GM19023 (cell line): ENCODE results near the gene TRIP12.
"Not testable (repeated sequence)": the region's sequence is repeated elsewhere in the genome, so short reads cannot be mapped to it uniquely, and the experiment has no call there.

Experiments used
- ATAC-seq: cut with Tn5 transposase; IDR thresholded peaks from one replicate; pipeline ENCODE4 v1.9.1; 2021; ENCODE audit warnings: mild to moderate bottlenecking, moderate library complexity; ENCODE audit not compliant: unreplicated experiment

The TRIP12 gene

DNA sequence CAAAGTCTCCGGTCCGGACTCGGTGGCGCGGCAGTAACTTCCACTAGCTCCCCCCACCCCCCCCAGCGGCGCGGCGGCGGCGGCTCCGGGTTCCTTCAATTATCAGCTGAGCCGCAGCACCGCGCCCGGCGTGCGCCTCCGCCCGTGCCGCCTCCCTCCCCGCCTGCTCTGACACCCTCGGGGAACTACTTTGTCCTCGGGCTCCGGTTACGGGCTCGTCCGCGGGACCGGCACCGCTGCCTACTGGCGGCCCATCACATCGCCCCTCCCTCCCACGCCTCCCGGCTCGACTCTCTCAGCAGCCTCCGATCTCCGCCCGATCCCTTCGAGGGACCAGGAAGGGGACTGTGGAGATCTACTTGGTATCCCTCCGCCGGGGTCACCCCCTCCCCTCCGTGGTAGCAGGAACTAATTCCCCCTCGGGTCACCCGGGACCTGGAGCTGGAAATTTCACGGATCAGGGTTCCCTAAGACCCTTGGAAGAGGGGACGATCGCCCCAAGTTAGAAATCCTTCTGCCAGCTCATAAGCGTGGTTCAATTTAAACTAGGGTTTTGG, at the start of gene TRIP12:
TRIP12 (minus strand) TSS at position 118 of the 557 bp plus-strand sequence. CDS start 41,930 bp downstream, outside the sequence.
- peak; percentile 71 for ATAC-seq

DNA sequence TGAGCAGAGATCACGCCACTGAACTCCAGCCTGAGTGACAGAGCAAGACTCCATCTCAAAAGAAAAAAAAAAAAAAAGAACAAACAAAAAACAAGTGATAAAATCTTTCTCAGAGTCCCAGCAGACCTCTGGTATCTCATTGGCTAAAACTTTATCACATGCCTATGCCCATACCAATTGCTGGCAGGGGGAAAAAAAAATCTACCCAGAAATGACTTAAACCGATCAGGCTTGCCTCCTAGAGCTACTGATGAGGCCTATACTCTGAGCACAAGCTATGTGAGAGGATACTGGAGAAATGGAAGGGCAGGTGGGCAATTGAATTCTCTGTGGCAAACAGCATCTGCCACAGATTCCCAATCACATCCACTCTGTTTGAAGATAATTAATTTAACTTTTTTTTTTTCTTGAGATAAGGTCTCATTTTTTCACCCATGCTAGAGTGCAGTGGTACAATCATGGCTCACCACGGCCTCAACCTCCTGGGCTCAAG, 49.5 kb upstream of the TRIP12 start:
- ATAC-seq = no peak

DNA sequence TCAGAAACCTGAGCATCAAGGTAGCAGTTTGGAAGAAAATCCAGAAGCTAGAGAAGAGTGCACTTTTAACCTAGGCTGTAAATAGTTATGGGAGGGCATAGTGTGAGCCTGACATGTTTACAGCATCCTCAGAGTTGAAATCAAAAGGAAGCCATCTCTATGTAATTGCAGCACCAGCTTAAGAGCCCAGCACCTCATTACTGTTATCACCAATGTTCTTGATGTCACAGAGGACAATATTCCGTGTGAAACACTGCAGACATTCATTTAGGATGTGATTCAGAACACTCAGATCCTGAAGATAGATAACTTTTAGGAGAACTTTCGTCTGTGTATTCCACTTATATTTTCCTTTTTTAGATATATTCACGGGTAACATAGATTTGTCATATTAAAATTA, 48.6 kb upstream of the TRIP12 start:
- ATAC-seq = no peak

DNA sequence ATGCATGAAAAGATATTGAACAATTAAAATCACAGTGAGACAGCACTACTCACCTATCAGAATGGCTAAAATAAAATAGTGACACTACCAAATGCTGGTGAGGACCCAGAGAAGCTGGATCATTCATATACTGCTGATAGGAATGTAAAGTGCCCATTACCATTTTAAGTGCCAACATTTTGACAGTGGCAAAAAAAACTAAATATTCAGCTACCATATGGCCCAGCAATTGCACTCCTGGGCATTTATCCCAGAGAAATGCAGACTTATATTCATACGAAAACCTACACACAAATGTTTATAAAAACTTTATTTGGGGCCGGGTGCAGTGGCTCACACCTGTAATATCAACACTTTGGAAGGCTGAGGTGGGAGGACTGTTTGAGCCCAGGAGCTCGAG, 48.1 kb upstream of the TRIP12 start:
- no peak for ATAC-seq

DNA sequence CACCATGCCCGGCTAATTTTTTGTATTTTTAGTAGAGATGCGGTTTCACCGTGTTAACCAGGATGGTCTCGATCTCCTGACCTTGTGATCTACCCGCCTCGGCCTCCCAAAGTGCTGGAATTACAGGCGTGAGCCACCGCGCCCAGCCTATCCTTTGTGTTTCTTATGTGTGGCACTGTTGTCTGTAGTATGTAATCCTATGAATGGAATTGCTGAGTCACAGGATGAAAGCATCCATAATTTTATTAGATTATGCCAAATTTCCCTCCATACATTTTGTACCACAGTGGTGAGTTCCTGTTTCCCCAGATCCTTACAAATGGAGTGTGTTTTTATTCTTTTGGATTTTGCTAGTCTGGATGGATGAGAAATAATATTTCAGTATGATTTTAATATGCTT, 41.8 kb upstream of the TRIP12 start:
- not testable (repeated sequence) for ATAC-seq

DNA sequence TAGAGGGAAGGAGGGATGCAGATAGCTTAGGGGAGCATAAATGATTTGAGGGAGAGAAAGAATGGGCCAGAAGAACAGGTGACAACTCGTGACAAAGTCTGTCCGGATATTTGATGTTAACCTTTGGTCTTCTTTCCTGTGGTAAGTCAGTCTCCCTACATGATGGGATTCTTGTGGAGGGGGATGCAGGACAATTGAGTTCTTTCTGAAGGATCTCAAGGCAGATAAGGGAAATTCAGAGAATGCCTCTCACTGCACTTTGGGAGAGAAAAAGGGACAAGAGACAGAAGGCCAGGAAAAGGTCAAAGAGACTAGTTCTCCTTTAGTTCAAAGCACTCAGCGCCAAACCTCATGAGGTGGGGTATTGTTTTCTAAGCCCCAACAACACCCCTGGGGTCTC, 34.7 kb upstream of the TRIP12 start:
- ATAC-seq = no peak

DNA sequence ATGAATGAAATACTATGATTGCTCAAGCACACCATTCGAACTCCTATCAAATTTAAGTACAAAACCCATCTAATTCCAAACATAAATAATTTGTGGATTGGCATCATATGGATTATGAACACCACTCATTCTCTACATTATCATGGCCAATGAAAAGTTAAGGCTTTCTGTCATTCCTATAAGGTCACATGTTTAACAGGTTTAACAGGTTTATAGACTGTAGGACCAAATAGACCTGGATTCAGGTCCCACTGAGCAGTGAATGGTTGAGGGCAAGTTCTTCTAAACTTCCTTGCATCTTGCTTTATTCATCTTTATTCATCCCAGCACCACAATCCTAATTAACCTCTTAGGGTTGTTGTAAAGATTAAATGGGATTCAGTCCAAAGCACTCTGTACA, 33.9 kb upstream of the TRIP12 start:
- no peak for ATAC-seq

DNA sequence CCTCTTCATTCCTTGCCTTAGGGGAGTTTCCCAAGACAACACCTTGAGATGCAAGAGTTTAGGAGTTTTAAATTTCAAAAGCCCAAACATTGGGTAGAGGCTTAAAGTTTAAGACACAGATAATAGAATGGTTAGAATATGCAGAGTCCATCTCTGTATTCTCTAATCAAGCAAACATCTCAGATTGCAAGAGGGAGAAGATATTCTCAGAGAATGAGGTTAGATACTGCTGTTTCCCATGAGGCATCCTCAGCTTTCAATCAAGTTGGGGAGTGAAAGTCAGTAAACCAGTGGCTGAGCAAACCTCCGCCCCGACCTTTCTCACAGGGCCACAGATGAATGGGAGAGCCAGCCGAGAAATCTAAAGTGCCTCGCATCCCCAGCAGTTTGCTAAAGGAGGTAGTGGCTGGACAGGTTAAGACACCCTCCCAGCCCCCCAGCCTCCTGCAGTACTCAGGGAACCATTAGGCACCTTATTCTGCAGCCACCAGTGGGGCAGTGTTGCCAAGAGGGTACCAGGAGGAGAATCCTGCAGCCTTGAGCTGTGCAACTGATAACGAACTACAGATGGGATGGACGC, 30.5 kb upstream of the TRIP12 start:
- no peak for ATAC-seq

DNA sequence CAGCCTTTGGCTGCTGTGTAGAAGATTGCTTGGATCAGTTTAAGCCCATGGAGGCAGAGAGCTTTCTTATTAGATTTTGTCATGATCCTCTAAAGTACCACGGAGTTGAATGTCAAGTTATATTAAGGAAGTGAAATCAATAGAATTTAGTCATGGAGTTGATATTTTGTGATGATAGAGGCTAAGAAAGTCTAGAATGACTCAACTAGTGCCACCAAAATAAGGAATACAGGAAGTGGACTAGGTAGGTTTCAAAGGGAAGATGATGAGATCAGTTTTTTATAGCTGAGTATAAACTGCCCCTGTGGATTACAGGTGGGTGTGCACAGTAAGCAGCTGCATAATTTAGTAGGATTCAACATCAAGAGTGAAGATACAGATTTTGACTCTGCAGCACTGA, 25.7 kb upstream of the TRIP12 start:
- ATAC-seq = no peak

DNA sequence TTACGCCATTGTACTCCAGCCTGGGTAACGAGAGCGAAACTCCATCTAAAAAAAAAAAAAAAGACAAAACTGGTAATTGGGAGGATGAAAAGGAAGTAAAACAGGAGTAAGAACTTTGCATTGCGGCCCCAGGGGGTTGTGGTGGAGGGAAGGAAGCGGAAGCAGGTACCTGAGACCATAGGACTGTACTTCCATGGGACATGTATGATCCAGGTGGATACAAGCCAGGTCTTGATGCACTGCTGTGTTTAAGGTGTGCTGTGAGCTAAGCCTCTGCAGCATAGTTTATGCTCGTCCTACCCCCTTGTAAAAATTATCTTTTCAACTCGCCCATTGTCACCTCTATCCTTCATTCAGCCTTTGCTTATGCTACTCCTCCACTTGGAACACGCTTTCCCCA, 24.2 kb upstream of the TRIP12 start:
- no peak for ATAC-seq

DNA sequence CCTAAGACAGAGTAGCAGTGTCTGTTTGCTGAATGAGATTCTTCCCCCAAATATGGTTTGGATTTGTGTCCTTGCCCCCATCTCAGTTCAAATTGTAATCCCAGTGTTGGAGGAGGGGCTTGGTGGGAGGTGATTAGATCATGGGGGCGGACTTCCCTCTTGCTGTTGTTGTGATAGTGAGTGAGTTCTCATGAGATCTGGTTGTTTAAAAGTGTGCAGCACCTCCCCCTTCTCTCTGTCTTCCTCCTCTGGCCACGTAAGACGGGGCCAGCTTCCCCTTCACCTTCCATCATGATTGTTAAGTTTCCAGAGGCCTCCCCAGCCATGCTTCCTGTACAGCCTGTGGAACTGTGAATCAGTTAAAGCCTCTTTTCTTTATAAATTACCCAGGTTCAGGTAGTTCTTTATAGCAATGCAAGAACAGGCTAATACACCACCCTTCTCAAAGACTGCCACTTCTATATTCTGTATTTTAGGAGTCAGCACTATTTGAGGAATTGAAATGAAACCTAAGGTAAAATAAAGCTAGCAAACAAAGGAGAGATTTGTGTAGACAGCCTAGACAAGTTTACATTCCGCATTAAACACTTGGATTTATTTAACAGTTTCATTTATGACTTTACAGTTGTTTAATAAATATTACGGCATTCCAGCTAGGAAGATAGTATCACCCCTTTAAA, 22.1 kb upstream of the TRIP12 start:
- ATAC-seq = no peak

DNA sequence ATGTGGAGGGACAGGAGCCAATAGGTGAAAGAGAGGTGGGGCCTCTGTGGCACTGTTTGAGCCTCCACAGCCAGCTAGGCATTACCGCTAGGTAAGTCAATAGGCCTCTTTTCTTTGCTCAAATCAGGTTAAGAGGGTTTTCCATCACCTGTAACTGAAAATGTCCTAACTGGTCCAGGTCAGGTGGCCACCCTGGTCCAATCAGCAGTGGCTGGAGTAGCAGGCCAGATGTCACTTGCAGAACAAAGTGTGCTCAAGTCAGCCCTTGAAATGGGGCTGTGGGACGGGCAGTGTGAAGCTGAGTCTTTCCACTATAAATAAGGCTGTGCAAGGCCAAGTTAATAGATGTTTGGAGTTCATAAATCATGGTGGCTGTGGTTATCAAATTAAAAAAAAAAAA, 21.4 kb upstream of the TRIP12 start:
- ATAC-seq = no peak

DNA sequence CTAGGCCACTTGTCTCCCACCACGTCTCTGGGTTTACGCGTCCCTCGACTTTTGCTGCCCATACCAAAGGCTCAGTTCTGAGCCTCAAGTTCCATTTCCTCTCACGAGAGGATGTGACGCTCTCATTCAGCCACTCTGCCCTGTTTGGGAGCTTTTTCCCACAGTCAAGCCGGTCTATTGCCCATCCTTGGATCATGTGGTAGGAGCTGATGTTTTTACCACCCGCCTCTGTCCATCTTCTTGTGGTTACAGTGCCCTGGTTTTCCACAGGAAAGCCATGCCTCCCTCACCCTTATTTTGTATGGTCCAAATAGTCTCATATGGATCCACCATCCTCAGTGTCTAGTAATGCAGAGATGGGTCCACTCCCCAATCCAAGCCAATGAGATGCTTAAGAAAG, 20.9 kb upstream of the TRIP12 start:
- ATAC-seq = no peak

DNA sequence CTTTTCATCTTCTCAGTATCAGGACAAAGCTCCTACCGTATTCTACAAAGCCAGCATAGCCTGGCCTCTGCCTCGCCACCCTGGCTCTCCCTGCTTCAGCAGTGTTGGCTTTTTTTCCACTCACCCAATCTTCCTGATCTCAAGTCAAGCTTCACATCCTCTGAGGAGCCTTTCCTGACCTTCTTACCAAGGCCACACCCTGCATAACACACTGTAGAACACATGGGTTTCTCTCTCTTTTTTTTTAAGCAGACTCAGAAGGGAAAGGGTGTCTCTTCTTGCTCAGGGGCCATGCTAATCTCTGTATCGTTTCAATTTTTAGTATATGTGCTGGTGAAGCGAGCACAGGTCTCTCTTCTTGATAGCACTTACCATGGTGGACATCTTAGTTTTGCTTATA, 15.7 kb upstream of the TRIP12 start:
- ATAC-seq = no peak

DNA sequence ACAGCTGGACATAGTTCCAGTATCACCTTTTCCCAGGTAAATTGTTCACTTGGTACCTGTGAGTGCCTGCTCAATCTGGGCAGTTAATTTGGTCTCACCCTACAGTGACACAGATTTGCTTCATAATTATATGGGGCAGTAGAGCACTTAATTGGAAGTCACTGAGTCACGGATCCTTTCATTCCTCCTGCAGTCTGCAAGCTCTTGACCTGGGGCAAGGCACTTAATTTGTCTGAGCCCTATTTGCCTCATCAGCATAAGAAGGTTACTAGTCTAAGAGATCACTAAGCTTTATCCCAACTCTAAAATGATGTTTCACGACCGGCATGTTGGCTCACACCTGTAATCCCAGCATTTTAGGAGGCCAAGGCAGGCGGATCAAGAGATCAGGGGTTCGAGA, 9.4 kb upstream of the TRIP12 start:
- ATAC-seq = no peak

DNA sequence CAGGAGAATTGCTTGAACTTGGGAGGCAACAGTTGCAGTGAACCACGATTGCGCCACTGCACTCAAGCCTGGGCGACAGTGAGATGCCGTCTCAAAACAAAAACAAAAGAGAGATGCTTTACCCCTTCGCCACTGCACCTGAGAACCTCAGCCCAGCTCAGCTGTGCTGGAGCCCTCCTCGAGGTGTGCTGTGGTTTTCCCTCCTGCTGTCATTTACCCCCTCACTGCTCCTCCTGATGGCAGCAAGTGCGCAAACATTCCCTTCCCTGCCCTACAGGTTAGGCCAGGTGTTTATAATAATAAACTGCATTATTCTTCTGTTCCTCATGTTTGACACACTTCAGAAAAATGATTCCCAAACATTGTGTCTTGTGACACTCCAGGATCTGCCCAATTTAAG, 8.8 kb upstream of the TRIP12 start:
- ATAC-seq = no peak

DNA sequence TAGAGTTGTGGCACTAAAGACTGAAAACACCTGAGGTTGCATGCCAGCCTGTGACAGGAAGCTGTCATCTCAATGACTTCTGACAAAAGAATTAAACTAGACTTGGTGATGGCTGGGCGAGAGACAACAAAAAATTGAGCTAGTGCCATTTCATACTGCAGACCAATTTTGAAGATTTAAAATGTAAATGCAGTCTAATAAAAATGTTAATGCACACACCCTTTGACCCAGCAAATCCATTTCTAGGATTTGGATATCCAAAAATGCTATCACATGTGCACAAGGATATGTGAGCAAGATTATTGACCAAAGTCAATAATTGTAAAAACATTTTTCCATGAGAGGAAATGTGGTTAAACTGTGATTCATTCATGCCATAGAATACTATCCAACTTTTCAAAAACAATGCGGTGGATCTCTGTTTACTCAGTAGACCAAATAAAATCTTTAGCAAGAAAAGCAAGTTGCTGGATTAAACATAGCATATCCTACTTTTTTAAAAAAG, 6.1 kb upstream of the TRIP12 start:
- no peak for ATAC-seq

DNA sequence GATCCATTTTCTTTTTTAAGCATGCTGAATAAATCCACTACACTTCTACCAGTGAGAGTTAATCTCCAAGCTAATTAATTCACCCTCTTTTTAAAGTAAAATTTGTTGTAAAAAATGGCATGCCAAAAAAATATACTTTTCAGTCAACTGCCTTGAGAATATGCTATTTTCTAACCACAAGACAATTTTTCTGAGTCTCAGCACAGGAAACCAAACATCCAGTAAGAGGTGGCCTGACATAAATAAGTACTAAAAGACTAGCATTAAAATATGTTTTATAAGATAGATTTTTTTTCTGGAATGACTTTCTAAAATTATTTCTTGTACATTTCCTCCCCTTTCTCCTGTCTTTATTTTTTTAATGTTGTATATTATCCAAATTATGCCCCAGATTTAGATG, 3.4 kb upstream of the TRIP12 start:
- ATAC-seq = no peak

DNA sequence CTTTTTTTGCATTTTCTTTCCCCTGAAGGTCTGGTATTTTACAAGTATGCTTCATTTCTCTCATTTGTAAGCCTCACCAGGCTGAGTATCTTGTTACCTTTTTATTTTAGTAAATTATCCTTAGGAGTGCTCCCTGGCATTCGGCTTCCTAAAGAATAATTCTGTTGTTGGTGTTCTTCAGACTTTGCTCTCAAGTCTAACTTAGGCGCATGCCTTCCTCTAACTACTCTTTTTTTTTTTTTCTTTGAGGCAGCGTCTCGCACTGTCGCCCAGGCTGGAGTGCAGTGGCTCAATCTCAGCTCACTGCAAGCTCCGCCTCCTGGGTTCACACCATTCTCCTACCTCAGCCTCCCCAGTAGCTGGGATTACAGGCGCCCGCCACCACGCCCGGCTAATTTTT, 2.7 kb upstream of the TRIP12 start:
- not testable (repeated sequence) for ATAC-seq

DNA sequence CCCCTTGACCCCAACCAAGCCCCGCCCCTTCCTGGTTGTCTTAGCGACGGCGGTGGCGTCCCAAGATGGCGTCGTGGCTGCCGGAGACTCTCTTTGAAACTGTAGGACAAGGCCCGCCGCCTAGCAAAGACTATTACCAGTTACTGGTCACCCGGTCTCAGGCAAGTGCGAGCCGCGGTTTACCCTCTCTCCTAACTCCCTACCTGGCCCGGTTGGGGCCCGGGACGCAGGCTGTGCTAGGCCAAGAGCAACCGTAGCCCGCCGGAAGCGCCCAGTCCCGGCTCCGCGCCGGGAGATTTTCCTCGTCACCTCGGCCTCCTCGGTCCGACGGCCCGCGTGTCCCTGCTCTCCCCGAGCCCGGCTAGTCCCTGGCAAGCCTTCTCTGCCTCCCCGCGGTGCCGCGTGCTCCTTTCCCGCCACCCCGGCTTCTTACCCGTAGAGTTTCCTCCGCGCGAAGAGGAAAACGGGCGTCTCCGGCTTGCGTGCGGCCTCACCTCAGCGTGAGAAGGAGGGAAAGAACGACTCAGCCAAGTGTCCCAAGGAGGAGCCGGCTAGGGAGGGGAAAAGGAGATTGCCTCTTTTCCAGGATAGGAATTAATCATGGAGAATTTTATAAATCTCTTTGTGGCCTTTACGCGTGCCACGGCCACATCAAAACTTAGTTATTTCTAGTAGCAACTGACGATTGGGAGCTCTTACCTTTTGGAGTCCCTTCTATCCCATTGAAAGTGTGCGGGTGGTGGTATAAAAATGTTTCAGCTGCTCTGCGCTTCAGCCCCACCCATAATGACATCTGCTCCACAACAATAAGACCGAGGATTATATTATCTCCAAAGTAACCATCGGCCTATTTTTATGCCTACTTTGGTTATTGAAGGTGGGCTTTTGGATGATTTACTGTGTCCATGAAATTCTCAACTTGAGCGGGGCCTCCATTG, 909 bp upstream of the TRIP12 start, which contains the start of gene FBXO36:
FBXO36 (plus strand) TSS at position 55 of the 938 bp plus-strand sequence; CDS start at position 66, 11 bp downstream.
- ATAC-seq = peak; percentile 73
